ENCODE results near the gene STX12.
"Not testable (repeated sequence)": the region's sequence is repeated elsewhere in the genome, so short reads cannot be mapped to it uniquely, and the experiment has no call there.

The STX12 gene

GRCh38 chr1:27857552-27857951 is 84.5 kb downstream of the STX12 start:
- H3K18ac ChIP-seq (ENCODE audit: low read length); H3K14ac ChIP-seq (ENCODE audit: low read length); H2BK12ac ChIP-seq (ENCODE audit: low read length); H3K4me3 ChIP-seq (ENCODE audit: low read depth, low read length); H3K79me2 ChIP-seq (ENCODE audit: control insufficient read depth, insufficient read depth, low read length, poor library complexity); H3K79me1 ChIP-seq (ENCODE audit: low read length); H3K27me3 ChIP-seq (ENCODE audit: insufficient read depth, low read length); H3K4me1 ChIP-seq (ENCODE audit: control insufficient read depth in 1 of 2, insufficient read depth in 2 of 2, low read length in 2 of 2); H3K27ac ChIP-seq (ENCODE audit: low read depth, low read length); H4K91ac ChIP-seq (ENCODE audit: low read depth, low read length); H3K9me3 ChIP-seq (ENCODE audit: insufficient read depth, low read depth, low read length); H2AK5ac ChIP-seq (ENCODE audit: low read length); H3K9ac ChIP-seq (ENCODE audit: low read length); H4K12ac ChIP-seq (ENCODE audit: low read depth, low read length); H2AFZ ChIP-seq (ENCODE audit: insufficient read depth, low read length, poor library complexity); H2BK5ac ChIP-seq (ENCODE audit: low read depth, low read length, poor library complexity); H3K4me2 ChIP-seq (ENCODE audit: low read length); H2BK120ac ChIP-seq (ENCODE audit: insufficient read depth, low read length, poor library complexity); H3K23ac ChIP-seq (ENCODE audit: low read length); H3K36me3 ChIP-seq (ENCODE audit: control insufficient read depth in 1 of 2, insufficient read depth in 2 of 2, low read length in 2 of 2); H4K8ac ChIP-seq (ENCODE audit: low read depth, low read length); H3K4ac ChIP-seq (ENCODE audit: low read depth, low read length); DNase-seq: not testable (repeated sequence)
- WGBS (ENCODE audit: extremely low coverage, insufficient coverage, insufficient read length), result no CpG with 5 or more reads among the region's 11 CpGs

GRCh38 chr1:27858072-27858948 is 85.3 kb downstream of the STX12 start:
- Histone ChIP-seq H3K14ac (ENCODE audit: low read length) (no peak overlapping the region), H3K23ac (ENCODE audit: low read length) (no peak overlapping the region), H3K4me3 (ENCODE audit: low read depth, low read length) (no peak overlapping the region), H3K36me3 (ENCODE audit: control insufficient read depth in 1 of 2, insufficient read depth in 2 of 2, low read length in 2 of 2) (no peaks in the 10 kb centered on the region), H3K27me3 (ENCODE audit: insufficient read depth, low read length) (no peaks in the 10 kb centered on the region), H3K9ac (ENCODE audit: low read length) (peak overlapping the region; percentile 25), H3K4ac (ENCODE audit: low read depth, low read length) (no peak overlapping the region), H2BK120ac (ENCODE audit: insufficient read depth, low read length, poor library complexity) (no peak overlapping the region), H3K4me1 (ENCODE audit: control insufficient read depth in 1 of 2, insufficient read depth in 2 of 2, low read length in 2 of 2) (peaks cover 2 to 6% of the 10 kb centered on the region in 2 experiments), H4K12ac (ENCODE audit: low read depth, low read length) (no peak overlapping the region), H3K4me2 (ENCODE audit: low read length) (no peak overlapping the region), H2BK12ac (ENCODE audit: low read length) (no peak overlapping the region), H2AFZ (ENCODE audit: insufficient read depth, low read length, poor library complexity) (no peak overlapping the region), H4K91ac (ENCODE audit: low read depth, low read length) (no peak overlapping the region), H3K79me2 (ENCODE audit: control insufficient read depth, insufficient read depth, low read length, poor library complexity) (no peaks in the 10 kb centered on the region), H3K27ac (ENCODE audit: low read depth, low read length) (no peak overlapping the region), H3K18ac (ENCODE audit: low read length) (no peak overlapping the region), H3K79me1 (ENCODE audit: low read length) (no peaks in the 10 kb centered on the region), H3K9me3 (ENCODE audit: insufficient read depth, low read depth, low read length) (no peaks in the 10 kb centered on the region), H2BK5ac (ENCODE audit: low read depth, low read length, poor library complexity) (no peak overlapping the region), H4K8ac (ENCODE audit: low read depth, low read length) (peak overlapping the region; percentile 24), H2AK5ac (ENCODE audit: low read length) (no peak overlapping the region)
- no CpG with 5 or more reads among the region's 10 CpGs for WGBS (ENCODE audit: extremely low coverage, insufficient coverage, insufficient read length)
- DNase-seq, result peak; percentile 75 to 91

- Histone ChIP-seq H4K91ac (ENCODE audit: low read depth, low read length) (no peak overlapping the region), H3K14ac (ENCODE audit: low read length) (no peak overlapping the region), H3K4me2 (ENCODE audit: low read length) (no peak overlapping the region), H3K36me3 (ENCODE audit: control insufficient read depth in 1 of 2, insufficient read depth in 2 of 2, low read length in 2 of 2) (no peaks in the 10 kb centered on the region), H3K79me2 (ENCODE audit: control insufficient read depth, insufficient read depth, low read length, poor library complexity) (no peaks in the 10 kb centered on the region), H2BK120ac (ENCODE audit: insufficient read depth, low read length, poor library complexity) (no peak overlapping the region), H2BK5ac (ENCODE audit: low read depth, low read length, poor library complexity) (no peak overlapping the region), H2BK12ac (ENCODE audit: low read length) (peak overlapping the region; percentile 7), H3K9ac (ENCODE audit: low read length) (no peak overlapping the region), H3K23ac (ENCODE audit: low read length) (no peak overlapping the region), H3K18ac (ENCODE audit: low read length) (no peak overlapping the region), H4K8ac (ENCODE audit: low read depth, low read length) (peak overlapping the region; percentile 24), H4K12ac (ENCODE audit: low read depth, low read length) (no peak overlapping the region), H2AFZ (ENCODE audit: insufficient read depth, low read length, poor library complexity) (no peak overlapping the region), H3K27me3 (ENCODE audit: insufficient read depth, low read length) (no peaks in the 10 kb centered on the region), H3K27ac (ENCODE audit: low read depth, low read length) (no peak overlapping the region), H3K79me1 (ENCODE audit: low read length) (no peaks in the 10 kb centered on the region), H3K9me3 (ENCODE audit: insufficient read depth, low read depth, low read length) (no peaks in the 10 kb centered on the region), H3K4me3 (ENCODE audit: low read depth, low read length) (no peak overlapping the region), H3K4ac (ENCODE audit: low read depth, low read length) (no peak overlapping the region), H3K4me1 (ENCODE audit: control insufficient read depth in 1 of 2, insufficient read depth in 2 of 2, low read length in 2 of 2) (peaks cover 2 to 6% of the 10 kb centered on the region in 2 experiments), H2AK5ac (ENCODE audit: low read length) (no peak overlapping the region)
- WGBS (ENCODE audit: extremely low coverage, insufficient coverage, insufficient read length), result no CpG with 5 or more reads among the region's 14 CpGs
- peak in 1 of 2 donors; percentile 7 for DNase-seq
Measured at GRCh38 chr1:27858949-27859576, 86.0 kb downstream of the STX12 start.

GRCh38 chr1:27861436-27861835 is 88.4 kb downstream of the STX12 start:
- H2BK5ac ChIP-seq (ENCODE audit: low read depth, low read length, poor library complexity), result no peak overlapping the region
- H2BK12ac ChIP-seq (ENCODE audit: low read length), result no peak overlapping the region
- WGBS (ENCODE audit: extremely low coverage, insufficient coverage, insufficient read length), result no CpG with 5 or more reads among the region's 10 CpGs
- no peak overlapping the region for H2AK5ac ChIP-seq (ENCODE audit: low read length)
- no peak overlapping the region for H4K91ac ChIP-seq (ENCODE audit: low read depth, low read length)
- H3K18ac ChIP-seq (ENCODE audit: low read length), result no peak overlapping the region
- no peak for DNase-seq
- H3K4me1 ChIP-seq (ENCODE audit: control insufficient read depth in 1 of 2, insufficient read depth in 2 of 2, low read length in 2 of 2), result peaks cover 5 to 10% of the 10 kb centered on the region in 2 experiments
- H3K23ac ChIP-seq (ENCODE audit: low read length), result no peak overlapping the region
- no peaks in the 10 kb centered on the region for H3K79me1 ChIP-seq (ENCODE audit: low read length)
- no peaks in the 10 kb centered on the region for H3K27me3 ChIP-seq (ENCODE audit: insufficient read depth, low read length)
- no peak overlapping the region for H3K14ac ChIP-seq (ENCODE audit: low read length)
- H2BK120ac ChIP-seq (ENCODE audit: insufficient read depth, low read length, poor library complexity), result no peak overlapping the region
- no peak overlapping the region for H3K9ac ChIP-seq (ENCODE audit: low read length)
- H3K4me2 ChIP-seq (ENCODE audit: low read length), result no peak overlapping the region
- H3K4ac ChIP-seq (ENCODE audit: low read depth, low read length), result no peak overlapping the region
- H3K27ac ChIP-seq (ENCODE audit: low read depth, low read length), result no peak overlapping the region
- no peaks in the 10 kb centered on the region for H3K36me3 ChIP-seq (ENCODE audit: control insufficient read depth in 1 of 2, insufficient read depth in 2 of 2, low read length in 2 of 2)
- H3K4me3 ChIP-seq (ENCODE audit: low read depth, low read length), result no peak overlapping the region
- no peaks in the 10 kb centered on the region for H3K79me2 ChIP-seq (ENCODE audit: control insufficient read depth, insufficient read depth, low read length, poor library complexity)
- no peaks in the 10 kb centered on the region for H3K9me3 ChIP-seq (ENCODE audit: insufficient read depth, low read depth, low read length)
- no peak overlapping the region for H2AFZ ChIP-seq (ENCODE audit: insufficient read depth, low read length, poor library complexity)
- H4K8ac ChIP-seq (ENCODE audit: low read depth, low read length), result no peak overlapping the region
- H4K12ac ChIP-seq (ENCODE audit: low read depth, low read length), result no peak overlapping the region

Measured in trophoblast cell (in vitro differentiated cells and primary cell).